SU-DHL-6 (cell line): ENCODE data around the gene FAM3B.

Source experiments
- EZH2phosphoT487 ChIP-seq: fragments of 200-600 bp; sonication (generic), shearing (Covaris generic); conservative IDR thresholded peaks from 2 replicates; pipeline ENCODE4 v1.6.1; 2018; ENCODE audit warnings: mild to moderate bottlenecking, antibody characterized with exemption, low read length, moderate library complexity, mixed read lengths
- TF ChIP-seq, protein P1 (sequence below): fragments of 200-600 bp; sonication (generic); IDR thresholded peaks from one replicate; pipeline ENCODE4 v1.5.1; 2017; ENCODE audit warnings: antibody characterized with exemption, mild to moderate bottlenecking, low read length, moderate library complexity; ENCODE audit not compliant: insufficient read depth, poor library complexity, severe bottlenecking

GRCh38 chr21:41369920-41370839 is 53.6 kb downstream of the FAM3B start:
- TF ChIP-seq, protein P1, sequence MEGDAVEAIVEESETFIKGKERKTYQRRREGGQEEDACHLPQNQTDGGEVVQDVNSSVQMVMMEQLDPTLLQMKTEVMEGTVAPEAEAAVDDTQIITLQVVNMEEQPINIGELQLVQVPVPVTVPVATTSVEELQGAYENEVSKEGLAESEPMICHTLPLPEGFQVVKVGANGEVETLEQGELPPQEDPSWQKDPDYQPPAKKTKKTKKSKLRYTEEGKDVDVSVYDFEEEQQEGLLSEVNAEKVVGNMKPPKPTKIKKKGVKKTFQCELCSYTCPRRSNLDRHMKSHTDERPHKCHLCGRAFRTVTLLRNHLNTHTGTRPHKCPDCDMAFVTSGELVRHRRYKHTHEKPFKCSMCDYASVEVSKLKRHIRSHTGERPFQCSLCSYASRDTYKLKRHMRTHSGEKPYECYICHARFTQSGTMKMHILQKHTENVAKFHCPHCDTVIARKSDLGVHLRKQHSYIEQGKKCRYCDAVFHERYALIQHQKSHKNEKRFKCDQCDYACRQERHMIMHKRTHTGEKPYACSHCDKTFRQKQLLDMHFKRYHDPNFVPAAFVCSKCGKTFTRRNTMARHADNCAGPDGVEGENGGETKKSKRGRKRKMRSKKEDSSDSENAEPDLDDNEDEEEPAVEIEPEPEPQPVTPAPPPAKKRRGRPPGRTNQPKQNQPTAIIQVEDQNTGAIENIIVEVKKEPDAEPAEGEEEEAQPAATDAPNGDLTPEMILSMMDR: no peak
- no peak for TF ChIP-seq EZH2phosphoT487
